Raji (cell line): ENCODE results near the gene SQOR.

Source experiments
- POLR2A ChIP-seq: IDR thresholded peaks from 2 replicates; pipeline ENCODE4 v1.6.1; 2011; ENCODE audit warnings: low read depth, low read length, control low read depth; ENCODE audit not compliant: insufficient read depth

The SQOR gene

GRCh38 chr15:45634432-45635190 is at the start of gene SQOR:
TSS of gene SQOR (plus strand) at chr15:45635029. CDS start at chr15:45658924, 23,895 bp downstream.
- no peak for TF ChIP-seq POLR2A

GRCh38 chr15:45585069-45585791 is 49.6 kb upstream of the SQOR start:
- TF ChIP-seq POLR2A = no peak

DNA sequence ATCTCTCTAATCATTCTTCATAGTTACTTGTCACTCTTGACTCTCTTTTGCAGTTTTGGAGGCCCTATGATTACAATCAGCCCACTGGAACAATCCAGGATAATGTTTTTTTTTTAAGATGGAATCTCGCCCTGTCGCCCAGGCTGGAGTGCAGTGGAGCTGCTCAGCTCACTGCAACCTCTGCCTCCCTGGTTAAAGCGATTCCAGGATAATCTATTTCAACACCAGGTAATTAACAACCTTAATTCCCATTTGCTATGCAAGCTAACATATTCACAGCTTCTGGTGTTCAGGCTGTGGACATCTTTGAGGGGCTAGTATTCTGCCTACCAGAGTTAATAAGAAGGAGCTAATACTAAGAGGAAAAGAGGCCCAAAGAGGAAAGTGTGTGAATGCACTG is 48.7 kb upstream of the SQOR start:
- TF ChIP-seq POLR2A = no peak

- no peak for TF ChIP-seq POLR2A
These were observed 48.2 kb upstream of the SQOR start for GRCh38 chr15:45586601-45587094.

- TF ChIP-seq POLR2A = peak; percentile 89
These were observed 47.5 kb upstream of the SQOR start, which contains the start of gene BLOC1S6 for GRCh38 chr15:45587095-45587862. TSS of gene BLOC1S6 (plus strand) at chr15:45587379. CDS start at chr15:45587444, 65 bp downstream.

DNA sequence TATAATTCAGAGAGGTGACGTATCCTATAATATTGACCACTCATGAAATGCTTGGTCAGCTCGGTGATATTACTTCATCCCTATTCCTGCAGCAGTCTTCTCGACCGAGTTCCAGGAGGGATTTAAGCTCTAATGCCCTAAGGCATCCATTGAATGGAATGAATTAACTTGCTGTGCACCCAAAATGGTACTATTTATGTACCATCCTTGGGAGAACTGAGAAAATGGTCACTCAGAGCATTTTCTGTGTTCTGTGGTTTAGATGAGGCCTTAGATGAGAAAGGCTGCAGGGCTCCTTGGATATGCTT is 47.0 kb upstream of the SQOR start:
- TF ChIP-seq POLR2A = no peak

GRCh38 chr15:45588219-45588875 is 46.5 kb upstream of the SQOR start:
- TF ChIP-seq POLR2A = no peak

- TF ChIP-seq POLR2A = no peak
These were observed 45.6 kb upstream of the SQOR start for GRCh38 chr15:45589256-45589655.

DNA sequence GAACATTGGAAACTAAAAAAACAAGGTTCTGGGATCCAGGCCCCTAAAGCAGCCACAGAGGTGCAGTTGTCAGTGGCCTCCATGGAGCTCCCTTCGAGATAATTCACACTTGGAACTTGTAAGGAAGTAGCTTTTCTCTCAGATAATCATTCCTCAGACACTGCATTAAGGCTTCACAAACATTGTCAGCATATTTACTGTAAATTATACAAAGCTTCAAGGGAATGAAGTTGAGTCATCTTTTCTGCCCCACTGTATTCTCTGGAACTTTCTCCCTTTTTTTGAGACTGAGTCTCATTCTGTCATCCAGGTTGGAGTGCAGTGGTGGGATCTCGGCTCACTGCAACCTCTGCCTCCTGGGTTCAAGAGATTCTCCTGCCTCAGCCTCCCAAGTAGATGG is 40.5 kb upstream of the SQOR start:
- TF ChIP-seq POLR2A = no peak

DNA sequence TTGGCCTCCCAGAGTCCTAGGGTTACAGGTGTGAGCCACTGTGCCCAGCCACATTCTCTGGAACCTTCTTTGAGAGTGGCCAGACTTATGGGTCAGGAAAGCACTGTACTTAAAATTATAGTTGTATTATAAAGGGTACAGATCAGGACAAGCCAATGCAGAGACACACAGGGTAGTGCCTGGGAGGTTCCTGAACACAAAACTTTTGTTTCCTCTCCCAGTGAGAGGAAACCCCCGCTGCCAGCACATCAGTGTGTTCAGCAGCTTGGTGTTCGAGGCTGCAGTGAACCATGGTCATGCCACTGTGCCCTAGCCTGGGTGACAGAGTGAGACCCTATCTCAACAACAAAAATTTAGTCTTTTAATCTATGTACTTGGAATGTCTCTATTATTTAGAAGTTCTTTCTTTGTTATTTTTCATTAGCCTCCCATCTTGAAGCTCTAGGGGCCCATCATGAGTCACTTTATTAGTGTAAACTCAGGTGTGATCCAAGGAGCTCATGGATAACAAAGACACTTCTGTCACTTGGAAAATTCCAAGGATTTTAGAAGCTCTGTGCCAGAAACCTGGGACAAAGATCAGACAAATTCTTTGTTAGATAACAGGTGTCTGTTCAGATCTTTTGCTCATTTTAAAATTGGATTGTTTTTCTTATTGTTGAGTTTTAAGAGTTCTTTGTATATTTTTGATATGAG is 39.8 kb upstream of the SQOR start:
- TF ChIP-seq POLR2A = no peak

GRCh38 chr15:45603881-45604280 is 30.9 kb upstream of the SQOR start:
- TF ChIP-seq POLR2A = no peak

- TF ChIP-seq POLR2A = no peak
These were observed 30.5 kb upstream of the SQOR start for GRCh38 chr15:45604326-45604725.

DNA sequence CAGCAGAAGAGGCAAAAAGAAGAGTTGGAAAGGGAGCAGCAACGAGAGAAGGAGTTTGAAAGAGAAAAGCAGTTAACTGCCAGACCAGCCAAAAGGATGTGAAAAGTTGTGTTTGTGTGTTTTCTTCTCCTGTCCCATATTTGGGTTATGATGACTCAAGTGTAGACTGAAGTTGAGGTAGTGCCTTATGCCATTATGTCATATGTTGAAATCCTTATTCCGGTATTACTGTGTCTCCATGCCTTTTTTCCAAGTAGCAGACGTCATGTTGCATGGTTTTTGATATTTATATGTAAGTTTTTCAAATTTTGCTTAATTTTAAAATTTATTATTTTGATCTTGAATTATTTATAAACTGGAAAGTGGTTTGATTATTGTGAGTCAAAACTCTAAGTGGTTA is 28.4 kb upstream of the SQOR start:
- no peak for TF ChIP-seq POLR2A

- no peak for TF ChIP-seq POLR2A
These were observed 28.0 kb upstream of the SQOR start for GRCh38 chr15:45606841-45607240.
